Psoas muscle (tissue), 8 donors: ENCODE data around the gene NOD1. TPM values are rescaled to one million over a fixed set of nuclear protein-coding genes. Genes with fewer than 3 reads are reported as not detected.
A peak's percentile ranks its signal among the peaks of the same experiment; 100 is the strongest.

Experiments
- ATAC-seq, 4 donors: fragments of 200-7000 bp; cut with Tn5 transposase; one replicate each; pipeline ENCODE4 v1.9.1; 2020; ENCODE audit warnings: moderate library complexity in 3 of 4, mild to moderate bottlenecking in 2 of 4
- DNase-seq, 2 donors: peaks; one replicate each; pipeline ENCODE4 v3.0.0-alpha.2; 2020
- H3K27ac ChIP-seq: fragments of 200-600 bp; one replicate; pipeline ENCODE4 v1.8.0; 2022
- H3K27me3 ChIP-seq, 3 donors: fragments of 200-600 bp in 1 of 3; one replicate each; pipeline versions ENCODE4 v1.6.1 to v1.8.0; 2013 to 2022; ENCODE audit warnings: low read length in 2 of 3, mild to moderate bottlenecking in 2 of 3, moderate library complexity in 1 of 3; ENCODE audit not compliant: insufficient read depth in 3 of 3
- H3K36me3 ChIP-seq, 2 donors: fragments of 200-600 bp in 1 of 2; one replicate each; pipeline versions ENCODE4 v1.6.1 to v1.8.0; 2013 to 2022; ENCODE audit warnings: low read depth in 1 of 2, mild to moderate bottlenecking in 1 of 2, moderate library complexity in 1 of 2; ENCODE audit not compliant: insufficient read depth in 1 of 2
- H3K4me1 ChIP-seq: fragments of 200-600 bp; one replicate; pipeline ENCODE4 v1.8.0; 2022
- H3K4me3 ChIP-seq: fragments of 200-600 bp; one replicate; pipeline ENCODE4 v1.8.0; 2022; ENCODE audit warnings: mild to moderate bottlenecking
- H3K9me3 ChIP-seq: fragments of 200-600 bp; one replicate; pipeline ENCODE4 v1.8.0; 2022
- WGBS, 3 donors: extraction: QIAGEN DNeasy Blood & Tissue Kit; methylation state at CpG; one replicate each; pipeline versions ENCODE4 v1.1.6 to v1.1.7; 2013; 5-methylcytosine and 5-hydroxymethylcytosine counted together
- intact Hi-C, 2 donors: fragments of 100-400 bp; cut with DNase I; formaldehyde crosslinking; loops; one replicate each; pipeline versions ENCODE4 v1.11.0 to v1.14.2; 2022
- polyA plus RNA-seq, 3 donors: library from polyadenylated mRNA; stranded (reverse); fragments of 200-250 nt; gene quantifications; one replicate each; pipeline ENCODE4 v1.2.3, GENCODE V29; 2013
- total RNA-seq, 4 donors: library from RNA; stranded (reverse); fragmentation: NEBNext Ultra II Directional in 2 of 4; extraction: Animal tissue kit (Norgen Biotek cat#: 25700) in 2 of 4; gene quantifications; one replicate each; pipeline versions ENCODE4 v1.2.1 to v1.2.4, GENCODE V29; 2021 to 2023
- TF ChIP-seq, protein P1 (sequence below): fragments of 200-600 bp; IDR thresholded peaks from one replicate; pipeline ENCODE4 v1.8.0; 2022; ENCODE audit warnings: antibody characterized with exemption
- donor health status: healthy with polysubstance abuse.
- donor health status: DM: no; HTN: no; CAD: no; lungs with moderate emphysema.
- donor health status: Bipolar disorder and iron deficiency.
- donor health status: healthy.
- donor health status: DM: yes; HTN: yes; CAD: no.
- donor health status: DM: no; HTN: no; CAD: no.
- donor health status: DM: no; HTN: no; CAD: no.
- donor health status: DM: yes; HTN: yes; CAD: no.

The NOD1 gene
- total and polyA plus RNA-seq, 7 donors, result 1.7 to 4.1 (median 2.6) TPM

DNA sequence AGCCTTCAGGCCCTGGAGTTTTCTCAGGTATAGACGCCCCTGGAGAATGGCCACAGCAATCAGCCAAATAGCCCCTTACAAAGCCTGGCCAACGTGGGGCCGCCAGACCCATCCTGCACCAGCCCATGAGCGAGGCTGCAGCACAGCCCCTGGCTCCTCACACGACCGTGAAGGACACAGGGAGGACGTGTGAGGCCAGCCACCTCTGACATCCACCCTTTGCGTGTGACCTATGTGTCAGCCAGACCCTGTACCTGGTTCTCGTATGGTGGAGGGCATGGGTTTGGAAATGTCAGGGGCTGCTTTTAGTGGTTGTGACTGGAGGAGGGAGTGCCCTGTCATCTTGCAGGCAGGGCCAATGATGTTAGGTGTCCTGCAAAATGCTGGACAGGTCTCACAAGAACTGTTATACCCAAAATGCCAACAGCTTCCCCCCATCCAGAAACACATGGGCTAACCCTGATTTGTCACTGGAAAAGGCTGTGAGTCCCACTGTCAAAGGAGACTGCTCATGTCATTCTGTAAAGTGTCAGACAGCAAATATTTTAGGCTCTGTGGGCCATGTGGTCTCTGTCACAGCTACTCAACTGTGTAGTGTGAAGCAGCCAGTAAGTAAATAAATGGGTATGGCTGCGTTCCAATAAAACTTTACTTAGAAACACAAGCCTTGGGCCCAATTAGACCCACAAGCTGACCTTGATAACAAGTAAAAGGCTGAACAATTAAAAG is 30.0 kb downstream of the NOD1 start:
- ATAC-seq (no peak), DNase-seq (no peak)
- no peak overlapping the region for H3K27ac ChIP-seq
- TF ChIP-seq, protein P1, sequence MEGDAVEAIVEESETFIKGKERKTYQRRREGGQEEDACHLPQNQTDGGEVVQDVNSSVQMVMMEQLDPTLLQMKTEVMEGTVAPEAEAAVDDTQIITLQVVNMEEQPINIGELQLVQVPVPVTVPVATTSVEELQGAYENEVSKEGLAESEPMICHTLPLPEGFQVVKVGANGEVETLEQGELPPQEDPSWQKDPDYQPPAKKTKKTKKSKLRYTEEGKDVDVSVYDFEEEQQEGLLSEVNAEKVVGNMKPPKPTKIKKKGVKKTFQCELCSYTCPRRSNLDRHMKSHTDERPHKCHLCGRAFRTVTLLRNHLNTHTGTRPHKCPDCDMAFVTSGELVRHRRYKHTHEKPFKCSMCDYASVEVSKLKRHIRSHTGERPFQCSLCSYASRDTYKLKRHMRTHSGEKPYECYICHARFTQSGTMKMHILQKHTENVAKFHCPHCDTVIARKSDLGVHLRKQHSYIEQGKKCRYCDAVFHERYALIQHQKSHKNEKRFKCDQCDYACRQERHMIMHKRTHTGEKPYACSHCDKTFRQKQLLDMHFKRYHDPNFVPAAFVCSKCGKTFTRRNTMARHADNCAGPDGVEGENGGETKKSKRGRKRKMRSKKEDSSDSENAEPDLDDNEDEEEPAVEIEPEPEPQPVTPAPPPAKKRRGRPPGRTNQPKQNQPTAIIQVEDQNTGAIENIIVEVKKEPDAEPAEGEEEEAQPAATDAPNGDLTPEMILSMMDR, result no peak
- 84 to 87% (median 87%) methylated on average over 10 of the region's 10 CpGs for WGBS, 3 donors
- H3K27me3 ChIP-seq, result no peaks in the 10 kb centered on the region
- no peak overlapping the region for H3K4me3 ChIP-seq
- peaks cover 4 to 69% of the 10 kb centered on the region in 2 donors for H3K36me3 ChIP-seq
- H3K9me3 ChIP-seq, result no peaks in the 10 kb centered on the region
- intact Hi-C loops, result no loop called here
- H3K4me1 ChIP-seq, result no peaks in the 10 kb centered on the region

DNA sequence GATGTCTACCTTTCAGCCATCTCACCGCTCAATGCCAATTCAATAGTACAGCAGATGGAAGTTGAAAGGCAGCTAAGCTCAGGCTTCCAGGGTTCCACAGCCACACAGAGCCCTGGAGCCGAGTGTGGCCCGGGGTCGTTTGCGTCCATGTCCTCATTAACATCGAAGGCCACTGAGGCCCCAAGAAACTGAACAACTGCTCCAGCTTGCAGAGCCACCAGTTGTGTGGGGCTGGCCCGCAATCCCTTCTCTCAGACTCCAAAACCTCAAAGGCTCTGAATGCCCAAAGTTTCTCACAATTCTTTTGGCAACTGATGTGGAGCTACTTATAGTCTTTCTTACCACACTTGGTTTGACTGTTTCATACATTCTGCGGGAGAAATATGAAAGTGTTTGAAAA is 31.1 kb downstream of the NOD1 start:
- 96 to 97% (median 97%) methylated on average over 8 of the region's 8 CpGs for WGBS, 3 donors
- no peaks in the 10 kb centered on the region for H3K4me1 ChIP-seq

DNA sequence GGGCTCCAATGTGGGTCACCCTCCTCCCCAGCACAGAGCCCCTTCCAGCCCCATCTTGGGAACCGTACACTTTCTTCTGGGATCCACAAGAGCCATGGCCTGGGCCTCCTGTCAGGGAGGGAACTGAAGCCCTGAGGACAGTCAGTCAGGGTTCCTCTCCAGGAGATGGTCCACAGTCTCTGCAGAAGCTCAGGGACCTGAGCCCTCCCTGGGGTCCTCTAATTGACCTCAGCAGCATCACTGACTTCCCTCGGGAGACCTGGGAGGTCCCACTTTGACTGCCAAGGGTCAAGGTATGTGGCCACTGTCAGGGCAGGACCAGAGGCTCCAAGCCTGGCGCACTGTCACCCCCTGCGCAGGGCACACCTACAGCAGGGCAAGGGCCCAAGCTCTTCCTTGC is 32.3 kb downstream of the NOD1 start:
- Histone ChIP-seq H3K36me3 (peaks cover 4 to 47% of the 10 kb centered on the region in 2 donors), H3K4me1 (no peaks in the 10 kb centered on the region), H3K27ac (no peak overlapping the region), H3K9me3 (no peaks in the 10 kb centered on the region), H3K27me3 (no peaks in the 10 kb centered on the region), H3K4me3 (no peak overlapping the region)
- DNase-seq (no peak), ATAC-seq (peak in 3 of 4 donors; percentile 4 to 33 (median 15))
- WGBS, 3 donors, result 88 to 91% (median 90%) methylated on average over 4 of the region's 4 CpGs
- intact Hi-C loops, result no loop called here
- TF ChIP-seq, protein P1, result no peak

More for the DNA sequence above, 31.1 kb downstream of the NOD1 start:
- DNase-seq (no peak), ATAC-seq (no peak)
- H3K9me3 ChIP-seq, result no peaks in the 10 kb centered on the region
- intact Hi-C loops, result no loop called here
- no peak overlapping the region for H3K4me3 ChIP-seq
- H3K36me3 ChIP-seq, result peaks cover 4 to 59% of the 10 kb centered on the region in 2 donors
- TF ChIP-seq, protein P1, result no peak
- H3K27ac ChIP-seq, result no peak overlapping the region
- H3K27me3 ChIP-seq, result no peaks in the 10 kb centered on the region

DNA sequence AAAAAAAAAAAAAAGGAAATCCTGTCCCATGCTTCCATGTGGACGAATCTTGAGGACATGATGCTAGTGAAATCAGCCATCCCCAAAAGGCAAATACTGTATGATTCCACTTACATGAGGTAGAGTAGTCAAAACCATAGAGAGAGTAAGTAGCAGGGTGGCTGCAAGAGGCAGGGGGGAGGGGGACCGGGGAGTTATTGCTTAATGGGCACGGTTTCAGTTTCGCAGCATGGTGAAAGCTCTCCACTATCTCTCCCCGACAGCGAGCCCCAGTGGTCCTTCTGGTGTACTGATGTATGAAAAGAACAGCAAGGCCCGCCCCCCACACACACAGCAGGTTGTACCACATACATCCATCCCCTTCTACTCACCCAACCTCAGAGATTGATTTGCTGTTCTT is 32.8 kb downstream of the NOD1 start:
- intact Hi-C loops, result no loop called here
- Histone ChIP-seq H3K4me1 (no peaks in the 10 kb centered on the region), H3K4me3 (no peak overlapping the region), H3K36me3 (peaks cover 4 to 42% of the 10 kb centered on the region in 2 donors), H3K27me3 (no peaks in the 10 kb centered on the region), H3K27ac (no peak overlapping the region), H3K9me3 (no peaks in the 10 kb centered on the region)
- peak; percentile 75 to 87 (median 82) for ATAC-seq
- 53 to 66% (median 62%) methylated on average over 7 of the region's 7 CpGs for WGBS, 3 donors
- DNase-seq, result peak; percentile 67 to 78
- TF ChIP-seq, protein P1, result no peak
